Lower lobe of right lung (tissue), 2 donors: ENCODE data around the gene MMS19. TPM values are rescaled to one million over a fixed set of nuclear protein-coding genes. Genes with fewer than 3 reads are reported as not detected.
"Not testable (repeated sequence)": the region's sequence is repeated elsewhere in the genome, so short reads cannot be mapped to it uniquely, and the experiment has no call there.

ENCODE experiments used
- ATAC-seq, 2 donors: fragments of 200-7000 bp; cut with Tn5 transposase; one replicate each; pipeline ENCODE4 v1.9.1; 2020 to 2022; ENCODE audit warnings: mild to moderate bottlenecking in 2 of 2, moderate library complexity in 2 of 2
- DNase-seq: peaks from one replicate; pipeline ENCODE4 v3.0.0-alpha.2; 2020
- H3K27ac ChIP-seq: fragments of 200-600 bp; one replicate; pipeline ENCODE4 v1.8.0; 2022
- H3K27me3 ChIP-seq: fragments of 200-600 bp; one replicate; pipeline ENCODE4 v1.8.0; 2022; ENCODE audit warnings: low read depth
- H3K36me3 ChIP-seq: fragments of 200-600 bp; one replicate; pipeline ENCODE4 v1.8.0; 2022; ENCODE audit warnings: mild to moderate bottlenecking
- H3K4me1 ChIP-seq: fragments of 200-600 bp; one replicate; pipeline ENCODE4 v1.8.0; 2022
- H3K4me3 ChIP-seq: fragments of 200-600 bp; one replicate; pipeline ENCODE4 v1.8.0; 2022; ENCODE audit warnings: mild to moderate bottlenecking
- H3K9me3 ChIP-seq: fragments of 200-600 bp; one replicate; pipeline ENCODE4 v1.8.0; 2022
- intact Hi-C: fragments of 100-400 bp; cut with DNase I; formaldehyde crosslinking; loops from one replicate; pipeline ENCODE4 v1.11.0; 2022
- total RNA-seq: library from RNA; stranded (reverse); fragmentation: NEBNext Ultra II Directional; extraction: Animal tissue kit (Norgen Biotek cat#: 25700); gene quantifications from one replicate; pipeline ENCODE4 v1.2.1, GENCODE V29; 2021
- TF ChIP-seq, protein P1 (sequence below): fragments of 200-600 bp; IDR thresholded peaks from one replicate; pipeline ENCODE4 v1.8.0; 2022; ENCODE audit warnings: antibody characterized with exemption, mild to moderate bottlenecking
- donor health status: DM: no; HTN: yes; CAD: no; lungs with severe emphysema.

MMS19 gene
- total RNA-seq, 1 donor from 2014 or later: 65.5 TPM

DNA sequence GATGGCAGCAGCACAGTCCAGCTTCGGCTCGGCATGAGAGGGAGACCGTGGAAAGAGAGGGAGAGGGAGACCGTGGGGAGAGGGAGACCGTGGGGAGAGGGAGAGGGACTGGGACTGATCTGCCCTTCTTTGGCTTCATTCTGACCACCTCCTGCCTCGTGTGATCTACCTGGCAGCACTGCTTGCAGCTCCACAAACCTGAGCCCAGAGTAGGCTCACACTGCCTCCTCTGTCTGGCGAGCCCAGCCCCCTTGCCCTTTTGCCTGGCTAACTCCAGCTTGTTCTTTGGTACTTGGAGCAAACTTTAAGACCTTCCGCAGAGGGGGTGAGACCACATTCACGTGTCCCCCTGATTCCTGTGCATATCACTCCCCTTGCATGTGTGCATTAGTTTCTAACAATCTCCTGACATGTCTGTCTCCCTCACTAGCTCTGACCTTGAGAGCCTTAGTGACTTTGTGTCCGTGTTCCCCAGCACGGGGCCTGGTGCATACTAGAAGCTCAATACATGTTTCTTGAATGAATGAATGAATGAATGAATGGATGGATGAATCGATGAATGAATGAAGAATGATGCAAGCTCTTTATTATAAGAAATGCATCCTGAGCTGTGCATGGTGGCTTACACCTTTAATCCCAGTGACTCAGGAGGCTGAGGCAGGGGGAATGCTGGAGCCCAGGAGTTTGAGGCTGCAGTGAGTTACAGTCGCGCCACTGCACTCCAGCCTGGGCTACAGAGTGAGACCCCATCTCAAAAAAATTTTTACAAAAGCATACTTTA lies 31.7 kb upstream of the MMS19 start:
- no peaks in the 10 kb centered on the region for H3K27me3 ChIP-seq
- H3K9me3 ChIP-seq: no peaks in the 10 kb centered on the region
- H3K4me3 ChIP-seq: no peak overlapping the region
- no peaks in the 10 kb centered on the region for H3K36me3 ChIP-seq
- ATAC-seq: no peak
- intact Hi-C loops: no loop called here
- no peak for DNase-seq
- peaks cover 3% of the 10 kb centered on the region for H3K4me1 ChIP-seq
- TF ChIP-seq, protein P1, sequence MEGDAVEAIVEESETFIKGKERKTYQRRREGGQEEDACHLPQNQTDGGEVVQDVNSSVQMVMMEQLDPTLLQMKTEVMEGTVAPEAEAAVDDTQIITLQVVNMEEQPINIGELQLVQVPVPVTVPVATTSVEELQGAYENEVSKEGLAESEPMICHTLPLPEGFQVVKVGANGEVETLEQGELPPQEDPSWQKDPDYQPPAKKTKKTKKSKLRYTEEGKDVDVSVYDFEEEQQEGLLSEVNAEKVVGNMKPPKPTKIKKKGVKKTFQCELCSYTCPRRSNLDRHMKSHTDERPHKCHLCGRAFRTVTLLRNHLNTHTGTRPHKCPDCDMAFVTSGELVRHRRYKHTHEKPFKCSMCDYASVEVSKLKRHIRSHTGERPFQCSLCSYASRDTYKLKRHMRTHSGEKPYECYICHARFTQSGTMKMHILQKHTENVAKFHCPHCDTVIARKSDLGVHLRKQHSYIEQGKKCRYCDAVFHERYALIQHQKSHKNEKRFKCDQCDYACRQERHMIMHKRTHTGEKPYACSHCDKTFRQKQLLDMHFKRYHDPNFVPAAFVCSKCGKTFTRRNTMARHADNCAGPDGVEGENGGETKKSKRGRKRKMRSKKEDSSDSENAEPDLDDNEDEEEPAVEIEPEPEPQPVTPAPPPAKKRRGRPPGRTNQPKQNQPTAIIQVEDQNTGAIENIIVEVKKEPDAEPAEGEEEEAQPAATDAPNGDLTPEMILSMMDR: no peak
- no peak overlapping the region for H3K27ac ChIP-seq

DNA sequence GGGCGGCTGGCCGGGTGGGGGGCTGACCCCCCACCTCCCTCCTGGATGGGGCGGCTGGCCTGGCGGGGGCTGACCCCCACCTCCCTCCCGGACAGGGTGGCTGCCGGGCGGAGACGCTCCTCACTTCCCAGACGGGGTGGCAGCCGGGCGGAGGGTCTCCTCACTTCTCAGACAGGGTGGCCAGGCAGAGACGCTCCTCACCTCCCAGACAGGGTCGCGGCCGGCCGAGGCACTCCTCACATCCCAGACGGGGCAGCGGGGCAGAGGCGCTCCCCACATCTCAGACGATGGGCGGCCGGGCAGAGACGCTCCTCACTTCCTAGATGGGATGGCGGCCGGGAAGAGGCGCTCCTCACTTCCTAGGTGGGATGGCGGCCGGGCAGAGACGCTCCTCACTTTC lies 30.7 kb upstream of the MMS19 start:
- DNase-seq, H3K9me3 ChIP-seq, H3K4me3 ChIP-seq, H3K27ac ChIP-seq, intact Hi-C loops, H3K4me1 ChIP-seq, H3K27me3 ChIP-seq, ATAC-seq, H3K36me3 ChIP-seq: not testable (repeated sequence)

DNA sequence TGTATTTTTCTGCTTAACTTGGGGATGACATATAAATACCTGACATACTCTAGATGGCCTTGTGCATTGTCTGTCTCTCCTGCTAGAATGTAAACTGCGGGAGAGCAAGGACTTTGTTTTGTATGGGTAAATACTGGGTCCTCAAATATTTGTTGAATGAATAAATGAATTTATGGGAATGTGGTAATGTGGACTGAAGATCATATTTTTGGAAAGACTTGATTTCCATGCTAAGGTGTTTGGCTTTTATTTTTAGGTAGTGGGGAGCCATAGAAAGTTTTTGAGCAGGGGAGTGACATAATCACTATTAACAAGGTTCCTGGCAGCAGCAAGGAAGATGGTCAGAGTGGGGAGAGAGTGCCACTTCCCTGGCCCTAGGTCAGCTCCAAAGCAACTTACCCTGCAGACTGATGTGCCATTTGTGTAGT lies 27.5 kb upstream of the MMS19 start:
- no peaks in the 10 kb centered on the region for H3K36me3 ChIP-seq
- DNase-seq (no peak), ATAC-seq (no peak)
- no peak overlapping the region for H3K27ac ChIP-seq
- no peak overlapping the region for H3K4me3 ChIP-seq
- TF ChIP-seq, protein P1: no peak
- no peaks in the 10 kb centered on the region for H3K27me3 ChIP-seq
- peaks cover 28% of the 10 kb centered on the region for H3K4me1 ChIP-seq
- no peaks in the 10 kb centered on the region for H3K9me3 ChIP-seq
- intact Hi-C loops: no loop called here

DNA sequence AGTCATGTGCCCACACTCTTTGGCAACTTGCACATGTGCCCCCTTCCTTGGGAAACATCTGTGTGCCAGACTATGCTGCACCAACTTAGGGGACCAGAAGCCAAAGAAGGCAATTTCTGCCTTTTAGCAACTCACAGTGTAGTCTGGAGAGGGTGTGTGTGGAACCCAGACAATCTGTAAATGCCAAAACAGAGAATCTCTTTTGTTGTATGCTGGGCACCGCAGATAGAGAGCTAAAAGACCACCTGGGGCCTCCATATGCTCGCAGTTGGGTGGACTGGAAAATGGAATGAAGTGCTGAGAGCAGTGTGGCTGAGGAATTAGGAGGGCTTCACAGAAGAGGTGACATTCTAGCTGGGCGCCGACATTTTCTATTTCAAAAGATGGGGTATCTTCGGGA lies 26.9 kb upstream of the MMS19 start:
- Histone ChIP-seq H3K27me3 (no peaks in the 10 kb centered on the region), H3K27ac (no peak overlapping the region), H3K9me3 (no peaks in the 10 kb centered on the region), H3K36me3 (no peaks in the 10 kb centered on the region), H3K4me3 (no peak overlapping the region), H3K4me1 (peaks cover 33% of the 10 kb centered on the region)
- DNase-seq (no peak), ATAC-seq (no peak)
- intact Hi-C loops: no loop called here
- TF ChIP-seq, protein P1: no peak

DNA sequence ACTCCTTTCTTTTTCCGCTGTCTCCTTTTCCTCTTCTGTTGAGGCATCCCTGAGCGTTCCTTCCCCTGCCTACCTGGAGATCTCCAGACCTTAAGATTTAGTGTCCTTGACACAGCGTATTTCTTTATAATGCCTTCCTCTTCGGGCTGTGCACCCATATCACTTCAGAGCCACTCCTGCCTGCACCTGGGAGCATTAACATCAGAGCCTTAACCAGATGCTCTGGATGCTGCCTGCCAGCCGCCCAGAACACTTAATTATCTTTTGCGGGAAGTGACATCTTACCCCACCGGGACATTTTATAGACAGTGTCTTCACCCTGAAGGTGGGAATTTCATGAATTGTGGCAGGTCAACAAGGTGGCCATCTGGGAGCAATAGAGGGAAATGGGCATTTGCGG lies 24.7 kb upstream of the MMS19 start:
- no peak for ATAC-seq
- H3K27me3 ChIP-seq: no peaks in the 10 kb centered on the region
- TF ChIP-seq, protein P1: no peak

DNA sequence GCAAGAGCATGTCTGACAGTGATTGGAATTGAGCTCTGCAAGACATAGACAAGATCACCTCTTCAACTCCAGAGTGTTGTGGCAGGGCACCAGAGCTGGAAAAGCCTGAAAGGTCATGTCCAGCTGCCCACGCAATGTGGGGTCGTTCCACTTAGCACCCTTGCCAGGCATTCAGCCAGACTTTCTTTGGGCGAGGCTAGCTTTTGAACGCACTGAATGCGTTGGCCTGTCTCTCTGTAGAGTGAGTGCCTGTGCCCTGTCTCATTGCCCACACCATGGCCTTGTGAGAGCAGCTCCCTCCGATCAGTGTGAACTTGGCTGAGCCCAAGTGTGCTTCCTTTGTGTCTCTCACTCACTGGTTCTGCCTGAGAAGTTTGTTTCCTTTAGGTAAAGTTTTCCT lies 23.8 kb upstream of the MMS19 start:
- ATAC-seq (no peak), DNase-seq (no peak)
- no peaks in the 10 kb centered on the region for H3K9me3 ChIP-seq
- peaks cover 63% of the 10 kb centered on the region for H3K4me1 ChIP-seq
- peak overlapping the region; percentile 77 for H3K27ac ChIP-seq
- intact Hi-C loops: no loop called here
- TF ChIP-seq, protein P1: no peak
- no peaks in the 10 kb centered on the region for H3K27me3 ChIP-seq
- H3K36me3 ChIP-seq: no peaks in the 10 kb centered on the region
- no peak overlapping the region for H3K4me3 ChIP-seq

More for the DNA sequence above, 24.7 kb upstream of the MMS19 start:
- Histone ChIP-seq H3K27ac (no peak overlapping the region), H3K36me3 (no peaks in the 10 kb centered on the region), H3K9me3 (no peaks in the 10 kb centered on the region), H3K4me1 (peaks cover 54% of the 10 kb centered on the region), H3K4me3 (no peak overlapping the region)
- intact Hi-C loops: no loop called here
- no peak for DNase-seq
